Measurements from ENCODE around the gene SNX25.
A peak's percentile ranks its signal among the peaks of the same experiment; 100 is the strongest.

SNX25 gene

DNA sequence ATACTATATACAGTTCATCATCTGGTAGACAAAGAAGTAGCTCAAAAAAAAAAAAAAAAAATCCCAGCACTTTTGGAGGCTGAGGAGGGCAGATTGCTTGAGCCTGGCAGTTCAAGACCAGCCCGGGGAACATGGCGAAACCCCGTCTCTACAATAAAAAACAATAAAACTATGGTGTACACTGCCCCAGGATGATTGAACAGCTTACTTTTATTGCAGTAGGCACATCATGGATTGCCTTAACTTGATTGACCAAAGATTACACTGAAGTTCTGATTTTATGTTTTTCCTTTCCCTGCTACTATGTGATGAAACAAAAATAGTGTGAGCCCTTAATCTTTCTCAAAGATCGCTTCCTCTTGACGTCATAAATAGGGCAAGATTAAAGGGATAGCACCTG lies 60.6 kb downstream of the SNX25 start:
- no peak for DNase-seq

DNA sequence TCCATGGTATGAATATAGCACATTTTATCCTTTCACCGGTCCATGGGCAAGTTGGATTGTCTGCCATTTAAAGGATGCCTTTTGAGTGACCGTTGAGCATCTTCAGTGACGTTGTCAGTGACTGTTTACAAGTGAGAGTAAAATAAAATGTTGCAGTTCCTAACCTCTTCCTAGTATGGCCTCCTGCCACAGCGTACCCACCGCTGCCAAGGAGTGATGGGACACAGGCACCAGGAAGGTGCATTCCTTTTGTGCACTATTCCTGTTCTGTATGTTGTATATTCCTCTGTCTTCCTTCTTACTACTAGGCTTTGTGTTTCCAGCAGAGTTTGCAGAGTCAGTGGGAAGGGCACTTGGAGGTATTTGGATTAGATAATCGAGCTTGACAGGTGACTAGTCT lies 61.5 kb downstream of the SNX25 start:
- no peak for DNase-seq

DNA sequence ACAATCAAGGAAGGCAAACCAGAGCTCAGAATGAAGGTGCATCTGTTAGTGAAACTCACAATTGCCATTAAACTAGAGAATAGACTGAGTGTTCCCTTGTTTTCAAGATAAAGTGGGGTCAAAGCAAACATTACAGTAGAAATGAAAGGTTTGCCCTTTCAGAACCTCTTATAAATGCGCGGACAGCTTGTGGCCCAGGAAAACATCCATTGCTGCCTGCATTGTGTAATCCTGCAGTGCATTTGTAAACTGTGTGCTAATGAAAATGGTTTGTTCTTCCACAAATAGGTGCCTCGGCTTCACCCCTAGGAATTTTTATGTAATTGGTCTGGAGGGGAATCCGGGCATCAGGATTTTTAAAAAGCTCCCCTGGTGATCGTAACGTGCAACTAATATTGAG lies 62.8 kb downstream of the SNX25 start:
- DNase-seq, result no peak

DNA sequence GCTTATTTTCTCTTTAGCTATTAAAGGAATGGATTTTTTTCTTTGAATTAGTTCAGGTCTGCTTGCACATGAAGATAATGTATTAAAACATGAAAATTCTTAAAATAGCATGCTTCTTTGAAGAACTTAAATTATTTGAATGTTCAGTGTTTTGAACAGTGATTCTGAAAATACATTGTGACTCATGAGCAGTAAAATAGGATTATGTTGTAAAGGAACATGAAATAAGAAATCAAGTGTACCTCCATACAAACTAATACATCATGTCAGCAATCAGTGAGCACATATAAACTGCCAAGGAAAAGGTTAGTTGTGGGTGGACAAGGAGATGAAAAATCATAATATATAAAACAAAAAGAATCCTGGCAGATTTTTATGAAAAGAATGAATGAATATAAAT lies 66.1 kb downstream of the SNX25 start:
- no peak for DNase-seq

DNA sequence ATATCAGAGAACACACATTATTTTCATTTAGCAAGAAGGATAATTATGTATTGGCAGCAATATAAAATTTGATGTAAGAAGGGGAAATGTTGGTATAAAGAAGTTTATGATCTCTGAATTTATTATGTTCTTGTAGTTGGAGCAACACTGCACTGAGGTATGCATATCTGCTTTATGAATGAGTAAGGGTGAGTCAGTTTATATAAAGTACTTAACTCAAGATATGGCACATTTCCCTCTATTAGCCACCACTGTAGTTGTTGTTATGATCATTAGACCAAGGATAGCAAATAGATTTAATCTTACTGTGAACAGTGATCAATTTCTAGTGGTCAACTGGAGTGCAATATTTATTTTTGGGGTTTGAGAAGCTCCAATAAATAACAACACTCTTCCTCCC lies 66.6 kb downstream of the SNX25 start:
- DNase-seq, result no peak

DNA sequence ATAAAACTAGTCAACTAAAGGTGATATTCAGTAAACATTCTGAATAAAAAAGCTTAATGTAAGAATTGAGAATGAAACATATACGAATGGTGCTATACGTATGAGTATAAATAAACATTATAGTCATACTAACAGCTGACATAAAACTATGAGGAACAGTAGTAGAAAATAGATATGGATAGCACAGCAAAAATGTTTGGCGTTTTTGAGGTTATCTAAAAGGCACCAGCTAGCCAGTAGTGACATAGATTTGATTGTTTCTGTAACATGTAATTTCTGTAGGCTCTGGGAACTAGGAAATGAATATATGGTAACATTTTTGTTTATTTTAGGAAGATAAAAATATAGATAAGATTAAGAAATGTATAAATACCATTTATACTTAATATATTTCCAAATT lies 69.3 kb downstream of the SNX25 start:
- DNase-seq, result no peak

DNA sequence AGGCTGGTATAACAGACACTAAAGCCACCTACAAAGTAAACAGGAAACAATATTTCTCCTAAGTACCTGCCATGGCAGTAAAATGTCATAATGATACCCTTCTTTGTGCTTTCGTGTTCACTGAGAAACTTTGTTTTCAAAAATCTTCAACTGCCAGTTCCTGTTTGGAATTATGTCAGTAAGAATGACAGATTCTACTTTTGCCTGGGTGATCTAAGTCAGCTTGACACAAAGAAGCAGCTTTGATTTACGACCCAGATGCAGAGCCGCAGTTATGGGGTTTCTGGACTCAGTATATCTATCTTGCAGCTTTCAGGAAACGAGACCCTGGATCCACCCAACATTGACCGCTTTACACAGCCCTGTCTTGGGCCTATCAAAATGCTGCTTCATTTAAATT lies 71.2 kb downstream of the SNX25 start:
- DNase-seq, result no peak

DNA sequence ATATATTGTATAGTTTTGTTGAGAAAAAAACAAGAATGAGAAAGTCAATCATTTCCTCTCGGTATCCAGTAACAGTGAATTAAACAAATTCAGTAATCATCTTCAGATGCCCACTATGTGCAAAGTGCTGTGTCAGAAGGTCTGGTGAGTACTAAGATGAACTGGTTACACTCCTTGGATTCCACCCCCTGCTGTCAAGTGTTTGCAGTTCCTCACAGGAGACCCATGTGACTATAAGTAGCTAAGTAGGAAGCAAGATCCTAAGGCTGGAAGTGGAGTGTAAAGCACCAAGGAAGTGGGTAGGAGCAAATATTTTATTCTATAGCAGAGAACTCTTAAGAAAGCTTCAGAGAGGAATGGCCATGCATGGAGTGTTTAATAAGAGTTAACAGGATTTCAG lies 73.6 kb downstream of the SNX25 start:
- DNase-seq, result no peak

DNA sequence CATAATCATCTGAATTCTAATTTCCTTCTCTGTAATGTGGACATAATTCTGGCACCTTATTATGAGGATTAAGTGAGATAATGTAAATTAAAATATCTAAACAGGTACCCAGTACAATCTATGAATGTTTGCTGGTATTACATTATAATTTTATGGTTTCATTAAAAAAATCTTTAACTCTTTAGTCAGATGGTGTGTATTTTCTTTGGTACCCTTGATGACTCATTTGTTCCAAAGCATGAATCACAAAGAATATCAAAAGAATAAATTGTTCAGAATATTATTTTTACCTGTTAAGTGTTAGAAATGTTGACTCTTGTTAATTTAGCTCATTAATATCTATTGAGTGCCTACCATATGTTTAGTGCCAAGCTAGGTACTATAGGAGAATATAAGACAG lies 74.3 kb downstream of the SNX25 start:
- DNase-seq, result no peak

DNA sequence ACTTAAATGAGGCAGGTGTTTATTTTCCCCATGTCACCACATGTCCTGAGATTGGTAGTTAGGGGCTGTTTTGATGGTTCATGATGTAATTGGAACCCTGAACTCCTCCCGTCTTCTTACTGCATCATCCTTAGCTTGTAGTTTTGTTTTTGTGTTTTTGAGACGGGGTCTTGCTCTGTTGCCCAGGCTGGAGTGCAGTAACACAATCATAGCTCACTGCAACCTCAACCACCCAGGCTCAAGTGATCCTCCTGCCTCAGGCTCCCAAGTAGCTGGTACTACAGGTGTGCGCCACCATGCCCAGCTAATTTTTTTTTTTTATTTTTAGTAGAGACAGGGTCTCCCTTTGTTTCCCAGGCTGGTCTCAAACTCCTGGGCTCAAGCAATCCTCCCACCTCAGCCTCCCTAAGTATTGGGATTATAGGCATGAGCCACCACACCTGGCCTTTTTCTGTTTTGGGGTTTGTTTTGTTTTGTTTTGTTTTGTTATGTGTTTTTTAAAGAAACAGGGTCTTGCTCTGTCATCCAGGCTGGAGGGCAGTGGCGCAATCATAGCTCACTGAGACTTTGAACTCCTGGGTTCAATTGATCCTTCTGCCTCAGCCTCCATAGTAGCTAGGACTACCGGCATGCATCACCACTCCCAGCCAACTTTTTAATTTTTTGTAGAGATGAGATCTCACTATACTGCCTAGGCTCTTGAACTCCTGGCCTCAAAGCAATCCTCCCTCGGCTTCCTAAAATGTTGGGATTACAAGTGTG lies 76.4 kb downstream of the SNX25 start:
- no peak for DNase-seq

DNA sequence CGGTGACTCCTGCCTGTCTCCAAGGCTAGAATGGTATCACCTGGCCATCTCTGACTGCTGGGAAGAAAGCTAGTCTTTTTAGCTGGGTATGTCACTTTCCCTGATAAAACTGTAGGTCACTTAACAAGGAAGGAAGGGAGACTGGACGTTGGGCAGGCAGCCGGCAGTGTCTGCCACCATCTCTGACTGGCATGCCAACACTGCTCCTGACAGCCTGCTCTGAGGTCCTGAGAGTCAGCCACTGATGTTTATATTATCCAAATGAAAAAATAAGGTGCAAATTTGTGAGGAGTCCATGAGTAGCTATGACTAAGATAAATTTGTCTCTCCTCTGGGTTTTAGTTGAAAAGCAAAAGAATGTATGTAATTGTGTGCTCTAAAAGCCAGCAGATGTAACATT lies 77.2 kb downstream of the SNX25 start:
- no peak for DNase-seq

DNA sequence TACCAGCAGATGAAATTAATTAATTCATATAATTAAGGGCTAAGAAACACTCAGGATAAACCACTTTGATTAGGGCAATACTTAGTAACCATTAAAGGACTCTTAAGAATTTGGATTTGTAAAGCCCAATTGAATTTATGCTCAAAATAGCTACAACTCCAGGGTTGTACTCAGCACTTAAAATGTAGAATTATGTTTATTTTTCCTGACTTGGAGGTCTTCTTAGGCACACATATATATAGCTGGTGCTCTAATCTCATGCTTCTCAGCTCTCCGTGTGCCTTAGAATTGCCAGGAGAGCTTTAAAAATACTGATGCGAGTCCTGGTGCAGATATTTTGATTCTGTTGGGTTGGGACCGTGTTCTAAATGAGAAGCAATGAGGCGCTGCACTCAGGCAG lies 77.6 kb downstream of the SNX25 start:
- DNase-seq, result no peak

DNA sequence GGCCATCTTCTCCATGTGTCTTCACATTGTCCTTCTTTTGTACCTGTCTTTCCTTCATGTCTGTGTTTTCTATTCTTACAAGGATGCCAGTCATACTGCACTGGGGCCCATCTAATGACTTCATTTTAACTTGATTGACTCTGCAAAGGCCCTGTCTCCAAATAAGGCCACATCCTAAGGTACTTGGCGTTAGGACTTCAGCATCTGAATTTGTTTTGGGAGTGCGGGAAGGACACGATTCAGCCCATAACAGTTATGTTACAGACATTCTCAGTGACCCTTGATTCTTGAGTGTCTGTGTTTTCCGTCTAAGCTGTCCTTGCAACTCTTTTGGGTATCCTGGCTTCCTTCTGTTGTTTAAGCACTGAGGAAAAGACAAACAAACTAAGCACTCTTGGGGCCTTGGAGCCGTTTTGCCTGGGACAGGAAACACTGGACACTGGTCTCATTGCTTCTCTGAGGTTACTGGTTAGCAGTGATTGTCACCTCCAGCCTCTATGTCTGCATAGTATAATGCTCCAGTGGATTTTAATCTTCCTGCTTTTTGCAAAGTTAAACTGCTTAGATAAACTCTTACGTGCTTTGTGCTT lies 80.7 kb downstream of the SNX25 start:
- DNase-seq, result no peak

DNA sequence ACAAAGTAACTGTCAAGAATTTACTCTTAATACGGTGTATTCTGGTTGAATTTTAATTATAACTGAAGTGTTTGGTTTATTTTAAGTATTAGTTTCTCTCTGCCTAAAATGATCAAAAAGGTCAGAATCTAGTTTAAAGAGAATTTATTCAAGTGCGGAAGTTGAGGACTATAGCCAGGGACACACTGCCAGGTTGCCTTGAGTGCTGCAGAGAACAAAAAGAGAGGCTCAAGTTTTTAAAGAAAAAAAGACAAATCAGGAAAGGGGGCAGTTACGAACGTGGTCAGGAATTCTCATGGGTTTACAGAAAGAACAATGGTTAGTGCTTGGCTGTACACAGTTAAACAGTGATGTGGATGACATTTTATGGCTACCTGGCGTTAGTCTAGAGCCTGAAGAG lies 81.3 kb downstream of the SNX25 start:
- DNase-seq, result no peak

DNA sequence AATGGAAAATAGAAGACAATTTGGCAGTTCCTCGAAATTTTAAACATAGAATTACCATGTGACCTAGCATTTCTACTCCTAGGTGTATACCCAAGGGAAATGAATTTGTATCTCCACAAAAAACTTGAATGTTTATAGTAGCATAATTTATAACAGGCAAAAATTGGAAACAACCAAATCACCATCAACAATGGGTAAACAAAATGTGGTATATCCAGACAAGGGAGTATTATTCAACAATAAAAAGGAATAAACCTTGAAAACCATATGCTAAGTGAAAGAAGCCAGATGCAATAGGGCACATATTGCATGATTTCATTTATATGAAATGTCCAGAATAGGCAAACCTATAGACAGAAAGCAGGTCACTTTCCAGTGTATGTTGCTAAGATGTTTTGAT lies 83.8 kb downstream of the SNX25 start:
- no peak for DNase-seq

DNA sequence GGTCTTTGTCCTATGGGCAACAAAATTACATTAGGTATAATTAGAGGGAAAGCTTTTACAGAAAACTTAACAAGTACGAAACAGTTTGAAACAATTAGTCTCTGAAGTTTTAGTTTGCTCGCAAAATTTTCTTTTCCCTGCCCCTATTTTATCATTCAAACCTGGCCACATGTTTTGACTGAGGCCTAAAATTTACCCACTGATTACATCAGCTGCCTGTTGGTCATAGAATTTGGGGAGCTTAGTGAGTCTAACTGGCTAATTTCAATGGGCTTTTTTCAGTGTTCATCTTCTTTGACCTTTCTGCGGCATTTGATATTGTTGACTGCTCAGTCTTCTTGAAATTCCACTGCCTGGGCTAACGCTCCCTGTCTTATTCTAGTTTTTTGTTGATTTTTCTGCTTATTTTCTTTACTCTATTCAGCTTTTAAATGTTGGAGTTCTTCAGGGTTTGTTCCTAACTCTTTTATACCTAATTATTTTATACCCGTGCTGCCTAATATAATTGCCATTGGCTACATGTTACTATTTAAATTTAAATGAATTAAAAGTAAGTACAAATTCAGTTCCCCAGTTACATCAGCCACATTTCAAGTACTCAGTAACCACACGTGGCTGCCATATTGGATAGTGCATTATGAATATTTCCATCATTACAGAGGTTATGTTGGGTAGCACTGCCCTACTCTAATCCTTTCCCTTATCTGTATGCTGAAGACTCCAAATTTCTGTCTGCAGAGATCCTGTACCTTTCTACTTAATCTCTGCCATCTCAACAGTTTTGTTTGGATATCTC lies 87.5 kb downstream of the SNX25 start:
- no peak for DNase-seq

DNA sequence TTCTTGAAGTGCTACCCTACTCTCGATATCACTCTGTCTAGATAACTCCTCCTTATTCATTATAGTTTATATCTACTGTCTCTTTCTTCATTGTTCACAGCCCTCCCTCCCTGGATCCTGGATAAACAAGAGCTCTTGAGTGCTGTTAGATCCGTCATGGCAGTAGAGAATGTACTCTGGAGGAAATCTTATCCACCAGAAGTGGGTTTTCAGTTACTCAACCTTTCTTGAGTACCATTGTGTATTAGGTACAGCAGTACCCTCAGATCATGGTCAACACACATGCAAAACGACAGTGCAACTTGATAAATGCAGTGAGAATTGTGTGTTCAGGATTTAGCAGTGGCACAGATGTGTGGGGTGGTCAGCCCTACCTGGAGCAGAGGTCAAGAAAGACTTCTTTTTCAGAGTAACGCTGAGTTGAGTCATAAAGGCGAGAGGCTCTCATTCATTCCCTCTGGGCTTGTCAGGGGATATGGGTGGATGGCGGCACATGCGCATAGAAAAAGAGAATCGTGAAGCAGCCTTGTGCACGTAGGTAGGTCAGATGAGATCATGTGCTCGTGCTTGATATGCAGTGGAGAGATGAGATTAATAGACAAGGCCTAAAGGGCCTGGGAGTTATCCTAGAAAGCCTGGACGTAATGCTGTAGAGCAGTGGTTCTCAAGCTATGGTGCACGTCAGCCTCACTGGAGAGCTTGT lies 89.5 kb downstream of the SNX25 start:
- DNase-seq, result no peak

DNA sequence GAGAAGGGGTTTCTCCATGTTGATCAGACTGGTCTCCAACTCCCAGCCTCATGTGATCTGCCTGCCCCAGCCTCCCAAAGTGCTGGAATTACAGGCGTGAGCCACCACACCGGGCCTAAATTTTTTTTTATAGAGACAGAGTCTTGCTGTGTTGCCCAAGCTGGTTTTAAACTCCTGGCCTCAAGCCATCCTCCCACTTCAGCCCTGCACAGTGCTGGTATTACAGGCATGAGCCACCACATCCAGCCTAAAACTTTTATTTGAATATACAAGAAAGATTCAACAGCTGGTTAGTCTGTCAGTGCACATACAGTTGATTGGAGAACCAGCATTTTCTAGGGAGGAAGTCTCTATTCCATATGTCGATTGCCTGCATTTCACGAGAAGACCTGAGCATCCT lies 95.1 kb downstream of the SNX25 start:
- no peak for DNase-seq

DNA sequence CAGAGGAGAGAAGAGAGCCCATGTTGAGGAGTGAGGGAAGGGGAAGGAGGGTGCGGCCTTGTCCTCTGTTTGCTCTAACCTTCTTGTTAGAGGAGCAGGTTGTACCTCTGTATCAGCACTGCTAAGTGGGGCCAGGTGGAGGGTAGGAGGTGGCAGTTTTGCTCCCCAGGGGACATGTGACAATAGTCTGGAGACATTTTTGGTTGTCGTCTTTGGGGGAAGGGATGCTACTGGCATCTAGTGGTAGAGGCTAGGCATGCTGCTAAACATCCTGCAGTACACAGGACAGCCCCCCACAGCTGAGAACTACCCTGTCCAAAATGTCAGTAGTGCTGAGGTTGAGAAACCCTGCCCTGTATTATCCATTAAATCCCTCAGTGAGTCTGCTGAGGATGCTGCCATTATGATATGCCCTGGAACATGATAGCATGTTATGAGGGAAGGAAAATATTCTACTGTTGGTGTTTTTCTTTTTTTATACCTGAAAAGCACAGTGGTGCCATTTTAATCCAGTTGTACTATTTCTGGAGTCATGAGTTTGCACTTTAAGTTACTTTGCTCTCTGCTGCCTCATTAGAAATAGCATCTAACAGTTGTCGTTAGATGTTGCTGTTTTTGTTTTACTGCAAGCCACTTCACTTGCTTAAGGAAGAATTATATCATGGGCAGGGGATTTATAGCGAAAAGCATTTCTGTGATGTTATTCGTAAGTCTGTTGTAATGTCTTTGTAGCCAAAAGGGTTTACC lies 95.7 kb downstream of the SNX25 start:
- DNase-seq, result peak; percentile 7 to 11

DNA sequence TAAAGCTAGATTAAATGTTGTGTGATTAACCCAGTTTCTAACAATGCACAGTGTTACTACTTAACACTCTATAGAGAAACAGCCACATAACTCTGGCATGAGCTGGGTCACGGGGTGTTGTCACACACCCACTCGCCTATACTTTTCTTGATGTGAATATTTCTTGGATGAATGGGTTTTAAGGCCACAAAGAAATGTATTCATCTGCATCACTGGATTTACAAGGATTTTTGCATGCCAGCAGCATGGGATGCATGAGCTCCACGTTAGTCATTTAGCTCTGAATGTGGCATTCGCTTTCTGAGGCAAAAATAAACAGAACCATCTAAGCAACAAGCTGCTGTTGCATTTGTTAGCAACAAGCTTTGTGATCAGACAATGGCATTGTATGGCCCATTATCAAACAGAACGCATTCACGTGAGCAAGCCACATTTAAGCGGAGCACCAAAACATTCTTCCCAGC lies 96.6 kb downstream of the SNX25 start:
- no peak for DNase-seq

DNA sequence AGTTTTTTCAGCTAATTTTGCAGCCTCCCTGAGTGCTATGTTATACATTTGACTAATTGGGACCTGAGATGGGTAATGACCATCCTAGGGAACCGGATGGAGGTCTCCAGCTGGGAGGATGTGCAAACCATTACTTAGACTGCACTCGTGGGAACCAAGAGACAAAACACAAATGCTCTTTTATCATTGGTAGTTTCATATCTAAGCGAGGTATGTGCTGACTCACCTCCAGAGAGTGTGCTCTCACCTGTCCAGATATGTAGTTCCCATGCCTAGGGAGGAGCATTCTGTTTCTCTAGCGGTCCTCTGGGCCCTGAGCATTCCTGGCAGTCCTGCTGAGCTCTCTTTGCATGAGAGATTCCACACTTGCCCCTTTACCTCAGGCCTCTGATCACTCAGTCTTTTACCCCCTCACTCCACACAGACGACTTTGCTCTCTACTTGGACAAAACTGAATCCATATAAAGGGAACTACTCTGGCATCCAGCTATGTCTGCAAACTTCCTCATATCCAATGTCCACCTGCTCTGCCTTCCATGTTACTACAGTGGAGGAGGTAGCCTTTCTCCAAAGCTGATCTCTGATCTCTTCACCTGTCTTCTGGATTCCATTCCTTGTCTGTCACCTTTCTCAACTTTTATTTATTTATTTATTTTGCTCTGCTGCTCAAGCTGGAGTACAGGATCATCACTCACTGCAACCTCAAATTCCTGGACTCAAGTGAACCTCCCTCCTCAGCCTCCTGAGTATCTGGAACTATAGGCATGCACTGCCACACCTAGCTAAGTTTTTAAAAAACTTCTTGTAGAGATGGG lies 97.9 kb downstream of the SNX25 start:
- no peak for DNase-seq

DNA sequence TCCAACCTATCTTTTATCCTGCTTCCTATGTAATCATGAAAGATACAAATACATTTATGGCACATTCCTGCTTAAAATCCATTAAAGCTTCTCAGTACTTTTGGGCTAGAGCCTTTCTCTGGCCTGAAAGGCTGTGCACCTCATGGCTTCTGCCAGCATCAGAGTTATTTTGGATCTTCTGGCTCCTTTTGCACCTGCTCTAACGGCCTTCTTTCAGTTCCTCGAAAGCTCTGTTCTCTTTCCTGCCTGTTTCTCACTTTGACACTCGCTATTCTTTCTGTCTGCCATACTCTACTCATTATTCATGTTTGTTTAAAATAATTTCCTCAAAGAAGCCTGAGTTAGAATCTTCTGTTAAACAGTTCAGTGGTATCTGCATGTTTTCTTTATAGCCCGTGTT lies 100.4 kb downstream of the SNX25 start:
- DNase-seq, result no peak
